ENCODE measurements around the gene CSTPP1. TPM values are rescaled to one million over a fixed set of nuclear protein-coding genes. Genes with fewer than 3 reads are reported as not detected.

Gene CSTPP1, protein sequence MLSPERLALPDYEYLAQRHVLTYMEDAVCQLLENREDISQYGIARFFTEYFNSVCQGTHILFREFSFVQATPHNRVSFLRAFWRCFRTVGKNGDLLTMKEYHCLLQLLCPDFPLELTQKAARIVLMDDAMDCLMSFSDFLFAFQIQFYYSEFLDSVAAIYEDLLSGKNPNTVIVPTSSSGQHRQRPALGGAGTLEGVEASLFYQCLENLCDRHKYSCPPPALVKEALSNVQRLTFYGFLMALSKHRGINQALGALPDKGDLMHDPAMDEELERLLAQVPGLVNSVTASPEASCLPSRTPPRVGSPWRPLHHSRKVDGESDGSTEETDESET
- 9.4 and 14.0 TPM in 2 replicates for total RNA-seq

DNA sequence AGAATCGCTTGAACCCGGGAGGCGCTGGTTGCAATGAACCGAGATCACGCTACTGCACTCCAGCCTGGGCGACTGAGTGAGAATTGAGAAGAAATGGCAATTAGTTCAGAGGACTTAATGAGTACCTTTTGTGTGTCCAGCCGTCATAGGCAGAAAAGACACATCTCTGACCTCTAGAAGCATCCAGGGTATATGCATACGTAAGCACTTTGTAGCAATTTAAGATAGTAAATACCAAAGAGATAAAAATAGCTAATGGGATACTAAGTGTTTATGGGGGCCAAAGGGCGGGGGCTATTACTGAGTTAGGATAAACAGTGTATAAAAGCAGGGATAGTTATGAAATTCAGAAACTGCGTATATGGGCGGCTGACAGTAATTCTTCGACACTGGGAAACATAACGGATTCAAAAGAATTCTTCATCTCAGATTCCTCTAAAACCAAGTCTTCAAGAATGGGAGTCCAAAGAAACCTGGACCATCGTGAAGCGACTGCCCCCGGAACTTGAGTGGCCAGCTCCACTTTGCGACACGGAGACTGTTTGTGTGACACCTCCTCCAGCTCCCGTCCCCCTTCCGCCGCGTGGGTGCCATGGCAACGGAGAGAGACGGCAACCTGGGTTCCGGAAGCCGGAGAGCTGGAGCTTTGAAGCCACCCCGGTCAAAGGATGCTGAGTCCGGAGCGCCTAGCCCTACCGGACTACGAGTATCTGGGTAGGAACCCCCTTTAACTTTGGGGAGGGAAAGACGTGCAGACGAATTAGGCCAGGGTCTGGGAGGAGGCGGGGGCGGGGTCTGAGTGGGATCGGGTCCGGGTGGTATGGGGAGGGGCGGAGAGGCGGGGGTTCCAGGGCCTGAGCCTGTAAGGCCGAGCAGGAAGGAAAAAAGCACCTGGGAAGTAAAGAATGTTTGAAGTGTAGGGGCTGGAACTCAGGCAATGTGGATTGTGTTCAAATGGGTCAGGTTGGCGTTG lies at the start of gene CSTPP1:
TSS of gene CSTPP1 (plus strand) at position 624 of the 973 bp plus-strand sequence. CDS start at position 669, 45 bp downstream.
- peak; percentile 84 to 87 for DNase-seq (ENCODE audit: low read depth in 2 of 2)

DNA sequence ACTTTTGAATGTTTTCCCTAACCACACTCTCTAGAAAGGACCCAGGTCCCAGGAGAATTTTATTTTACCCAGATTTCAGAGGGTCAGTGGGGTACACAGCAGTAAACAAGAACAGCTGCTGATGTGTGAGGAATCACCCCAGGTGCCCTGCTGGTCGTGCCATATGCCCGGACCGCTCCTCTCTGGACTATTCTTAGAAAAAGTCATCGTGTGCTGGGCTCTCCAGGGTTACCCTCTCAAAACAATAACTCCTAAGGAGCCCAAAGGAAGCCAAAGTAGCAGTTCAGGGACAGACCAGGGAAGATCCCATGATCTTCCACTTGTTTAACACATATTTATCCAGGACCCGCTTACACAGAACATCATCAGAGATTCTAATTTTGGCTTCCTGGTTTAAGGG lies 47.9 kb upstream of the CSTPP1 start:
- no peak for DNase-seq (ENCODE audit: low read depth in 2 of 2)

DNA sequence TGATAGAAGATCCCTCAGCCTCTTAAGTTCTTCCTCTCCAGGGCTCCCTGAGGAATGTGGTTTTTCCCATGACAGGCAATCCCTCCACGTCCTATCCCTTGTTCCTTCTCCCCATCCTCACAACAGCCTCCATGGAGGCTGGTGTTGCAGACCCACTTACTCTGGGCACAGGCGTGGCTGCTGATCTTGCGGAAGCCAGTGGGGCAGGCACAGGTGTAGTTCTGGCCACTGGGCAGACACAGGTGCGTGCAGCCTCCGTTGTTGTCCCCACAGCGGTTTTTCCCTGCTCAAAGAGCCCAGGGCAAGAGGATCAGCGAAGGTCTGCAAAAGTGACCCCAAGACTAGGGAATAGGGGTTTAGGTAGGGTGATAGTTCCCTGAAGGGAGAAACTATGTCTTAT lies 47.3 kb upstream of the CSTPP1 start:
- DNase-seq (ENCODE audit: low read depth in 2 of 2) = no peak

DNA sequence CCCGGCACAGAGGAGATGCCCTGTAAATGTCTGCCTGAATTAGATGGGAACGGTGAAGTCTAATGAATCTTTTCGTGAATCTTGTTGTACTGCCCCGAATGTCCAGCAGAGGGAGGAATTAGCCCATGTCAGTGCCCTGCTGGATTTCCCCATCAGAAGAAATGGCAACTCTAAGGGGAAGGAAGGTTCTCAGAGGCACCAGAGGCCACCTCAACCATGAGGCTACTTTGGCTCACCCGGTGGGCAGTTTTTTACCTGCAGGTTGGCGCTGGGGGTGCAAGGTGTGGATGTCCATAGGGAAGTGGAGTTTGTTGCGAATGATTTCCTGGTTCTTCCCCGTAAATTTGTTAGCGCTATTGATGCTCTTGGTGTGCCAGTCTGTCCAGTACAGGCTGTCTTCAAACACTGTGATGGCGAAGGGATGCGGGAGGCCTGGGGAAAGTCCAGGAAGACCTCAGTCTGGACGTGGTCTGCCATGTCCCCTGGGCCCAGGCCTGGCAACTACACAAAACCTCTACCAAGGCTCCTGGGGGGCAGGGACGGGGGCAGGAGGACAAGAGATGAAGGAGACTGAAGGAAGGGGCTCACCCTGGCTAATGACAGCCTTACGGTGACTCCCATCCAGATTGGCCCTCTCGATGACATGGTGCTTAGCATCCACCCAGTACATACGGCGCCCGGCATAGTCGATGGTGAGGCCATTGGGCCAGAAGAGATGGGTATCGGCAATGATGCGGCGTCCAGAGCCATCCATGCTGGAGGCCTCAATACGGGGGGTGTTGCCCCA lies 46.7 kb upstream of the CSTPP1 start:
- DNase-seq (ENCODE audit: low read depth in 2 of 2) = peak; percentile 50 to 75

DNA sequence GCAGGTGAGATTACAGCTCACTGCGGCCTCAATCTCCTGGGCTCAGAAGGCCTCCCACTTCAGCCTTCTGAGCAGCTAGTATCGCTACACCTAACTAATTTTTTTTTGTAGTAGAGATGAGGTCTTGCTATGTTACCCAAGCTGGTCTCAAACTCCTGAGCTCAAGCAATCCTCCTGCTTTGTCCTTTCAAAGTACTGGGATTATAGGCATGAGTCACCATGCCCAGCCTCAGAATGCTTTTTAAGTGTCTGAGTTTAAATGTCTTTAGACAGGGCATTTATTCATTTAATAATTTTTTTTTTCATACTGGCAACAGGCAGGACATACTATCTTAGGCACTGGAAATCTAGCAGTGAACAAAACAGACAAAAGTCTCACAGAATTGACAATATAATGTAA lies 45.9 kb upstream of the CSTPP1 start:
- no peak for DNase-seq (ENCODE audit: low read depth in 2 of 2)

DNA sequence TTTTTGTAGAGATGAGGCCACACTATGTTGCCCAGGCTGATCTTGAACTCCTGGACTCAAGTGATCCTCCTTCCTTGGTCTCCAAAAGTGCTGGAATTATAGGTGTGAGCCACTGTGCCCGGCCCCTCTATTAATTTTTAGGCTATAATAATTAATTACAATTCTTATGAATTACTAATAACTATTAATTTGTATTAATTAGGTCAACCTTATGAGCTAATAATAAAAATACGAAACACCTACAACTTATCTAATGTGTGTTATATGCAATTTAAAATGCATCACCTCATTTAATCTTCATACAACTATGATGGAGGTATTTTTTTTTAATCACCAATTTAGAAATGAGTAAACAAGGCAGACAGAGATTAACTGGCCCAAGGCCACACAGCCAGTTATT lies 44.5 kb upstream of the CSTPP1 start:
- no peak for DNase-seq (ENCODE audit: low read depth in 2 of 2)

DNA sequence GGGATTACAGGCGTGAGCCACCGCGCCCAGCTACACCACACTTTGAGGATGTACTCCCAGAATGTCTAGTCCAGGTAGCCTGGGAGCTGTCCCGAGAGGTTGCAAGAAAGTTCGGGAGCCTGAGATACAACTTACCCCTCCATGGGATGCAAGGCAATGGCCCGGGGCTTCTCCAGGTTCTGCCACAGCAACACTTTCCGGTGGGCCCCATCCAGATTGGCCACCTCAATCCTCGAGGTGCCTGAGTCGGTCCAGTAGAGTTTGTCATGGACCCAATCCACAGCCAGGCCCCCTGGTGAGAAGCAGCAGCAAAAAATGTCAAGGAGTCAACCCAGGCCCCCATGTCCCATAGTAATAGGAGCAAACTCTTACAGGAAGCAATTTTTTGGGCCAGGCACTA lies 43.7 kb upstream of the CSTPP1 start:
- DNase-seq (ENCODE audit: low read depth in 2 of 2) = no peak

DNA sequence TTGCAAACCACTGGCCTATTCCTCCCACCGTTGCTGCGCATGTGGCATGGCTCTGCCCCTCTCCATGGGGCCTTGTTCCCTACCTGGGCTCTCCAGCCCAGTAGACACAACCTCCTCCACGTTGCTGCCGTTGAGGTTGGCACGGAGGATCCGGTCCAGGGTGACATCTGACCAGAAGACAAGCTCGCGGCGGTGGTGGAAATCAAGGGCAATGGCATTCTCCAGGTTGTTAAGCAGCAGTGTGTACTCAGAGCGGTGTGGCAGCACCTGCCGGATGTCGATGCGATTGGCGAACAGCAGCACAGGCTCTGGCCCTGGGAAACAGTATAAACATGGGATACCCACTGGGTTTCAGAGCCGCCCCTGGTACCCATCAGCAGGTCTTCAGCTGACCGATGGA lies 42.1 kb upstream of the CSTPP1 start:
- no peak for DNase-seq (ENCODE audit: low read depth in 2 of 2)

DNA sequence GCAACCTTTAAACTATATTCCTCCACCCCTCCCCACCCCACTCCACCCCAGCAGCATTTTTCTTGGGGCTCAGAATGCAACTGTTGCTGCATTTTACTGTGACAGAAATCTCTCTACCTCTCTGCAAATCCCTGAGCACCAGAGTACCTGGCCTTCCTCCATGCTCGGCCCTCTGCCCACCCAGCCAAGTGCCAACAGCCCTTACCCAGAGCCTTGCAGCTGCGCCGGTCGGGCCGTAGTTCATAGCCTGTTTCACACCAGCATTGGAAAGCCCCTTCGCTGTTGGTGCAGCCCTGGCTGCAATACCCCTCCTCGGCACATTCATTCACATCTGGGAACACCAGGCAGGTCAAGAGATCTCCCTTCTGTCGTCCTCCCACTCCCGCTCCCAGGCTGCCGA lies 41.6 kb upstream of the CSTPP1 start:
- DNase-seq (ENCODE audit: low read depth in 2 of 2) = no peak

DNA sequence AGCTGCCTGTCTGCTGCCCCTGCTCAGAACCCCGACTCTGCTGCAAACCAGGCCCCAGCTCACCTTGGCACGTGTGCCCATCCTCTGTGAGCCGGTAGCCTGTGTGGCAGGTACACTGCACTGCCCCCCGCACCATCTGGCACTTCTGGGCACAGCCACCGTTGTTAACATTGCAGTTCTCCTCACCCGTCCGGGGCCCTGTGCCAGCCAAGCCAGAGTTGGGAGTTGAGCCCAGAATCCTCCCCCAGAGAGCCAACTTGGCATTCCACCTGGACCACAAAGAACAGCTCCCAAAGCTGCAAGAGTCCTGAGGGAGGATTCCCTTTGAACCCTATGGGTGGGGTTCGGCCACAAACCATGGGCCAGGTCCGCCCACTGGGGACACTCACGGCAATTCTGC lies 40.7 kb upstream of the CSTPP1 start:
- no peak for DNase-seq (ENCODE audit: low read depth in 2 of 2)

DNA sequence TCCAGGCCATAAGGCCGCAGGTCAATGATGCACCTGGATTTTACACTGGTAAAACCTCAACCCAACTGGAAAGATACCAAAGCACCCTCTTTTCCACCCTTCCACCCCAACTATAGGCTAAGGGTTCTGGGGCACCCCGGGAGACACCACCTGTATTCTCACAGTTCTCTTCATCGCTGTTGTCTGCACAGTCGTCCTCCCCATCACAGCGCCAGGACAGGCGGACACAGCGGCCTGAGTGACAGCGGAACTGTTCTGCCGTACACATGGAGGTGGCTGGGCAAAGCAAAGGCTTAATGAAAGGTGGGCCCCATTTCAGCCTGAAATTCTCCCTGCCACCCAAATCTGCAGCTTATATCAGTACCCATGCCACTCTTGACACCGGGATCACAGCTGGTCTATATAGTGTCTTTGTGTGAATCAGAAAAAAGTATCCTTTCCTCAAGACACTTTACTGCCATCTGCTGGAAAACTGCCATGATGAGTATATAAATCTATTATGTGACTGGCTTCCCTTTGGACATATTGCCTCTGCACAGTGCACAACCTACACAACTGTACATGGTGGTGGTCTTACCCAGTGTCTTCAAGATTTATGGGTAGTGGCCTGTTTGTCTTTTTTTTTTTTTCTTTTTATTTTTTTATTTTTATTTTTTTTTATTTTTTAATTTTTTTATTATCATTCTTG lies 39.7 kb upstream of the CSTPP1 start:
- peak in 1 of 2 donors; percentile 54 for DNase-seq (ENCODE audit: low read depth in 2 of 2)

DNA sequence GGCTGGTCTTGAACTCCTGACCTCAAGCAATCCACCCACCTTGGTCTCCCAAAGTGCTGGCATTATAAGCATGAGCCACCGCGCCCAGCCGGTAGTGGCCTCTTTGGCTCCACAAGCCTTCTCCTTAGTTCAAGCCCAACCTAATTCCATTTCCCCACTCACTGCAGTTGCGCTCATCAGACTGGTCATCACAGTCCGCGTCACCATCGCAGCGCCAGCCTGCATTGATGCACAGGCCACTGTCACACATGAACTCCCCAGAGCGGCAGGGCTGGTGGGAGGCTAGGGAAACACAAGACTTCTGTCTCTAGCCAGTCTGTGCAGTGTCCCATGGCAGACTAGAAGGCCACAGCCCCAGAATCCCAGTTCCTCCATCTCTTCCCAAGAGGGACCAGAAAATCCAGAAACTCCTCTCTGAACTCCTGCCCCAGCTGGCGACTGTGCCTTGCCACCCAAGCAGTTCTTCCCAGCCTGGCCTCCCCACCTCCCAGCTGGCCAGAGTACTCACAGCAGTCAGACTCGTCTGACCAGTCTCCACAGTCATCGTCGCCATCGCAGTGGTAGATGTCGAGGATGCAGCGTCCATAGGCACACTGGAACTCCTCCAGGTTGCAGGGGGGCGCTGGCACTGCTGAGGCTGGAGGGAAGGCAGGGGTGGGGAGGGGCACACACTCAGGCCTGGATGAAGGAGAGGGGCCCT lies 38.0 kb upstream of the CSTPP1 start:
- DNase-seq (ENCODE audit: low read depth in 2 of 2) = no peak

DNA sequence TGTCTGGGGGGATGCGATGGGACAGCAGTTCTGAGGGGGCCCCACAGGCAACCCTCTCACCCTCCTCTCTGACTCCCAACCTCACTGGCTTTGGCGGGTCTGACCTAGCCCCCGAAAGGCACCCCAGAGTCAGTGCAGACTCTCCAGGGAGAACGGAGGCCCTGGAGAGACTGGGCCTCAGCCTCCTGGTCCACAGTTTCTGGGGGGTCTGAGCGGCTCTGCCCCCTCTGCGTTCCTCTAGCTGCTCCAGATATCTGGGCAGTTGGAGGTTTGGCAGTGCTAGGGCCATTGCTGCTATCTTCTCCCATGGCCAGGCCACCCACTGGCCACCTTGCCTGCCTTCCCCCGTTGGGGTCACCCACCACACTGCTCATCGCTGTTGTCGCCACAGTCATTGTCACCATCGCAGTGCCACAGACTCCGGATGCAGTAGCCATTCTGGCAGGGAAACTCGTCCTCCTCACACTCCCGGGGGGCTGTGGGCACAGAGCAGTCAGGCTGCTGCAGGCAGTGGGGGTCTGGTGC lies 37.0 kb upstream of the CSTPP1 start:
- DNase-seq (ENCODE audit: low read depth in 2 of 2) = no peak

DNA sequence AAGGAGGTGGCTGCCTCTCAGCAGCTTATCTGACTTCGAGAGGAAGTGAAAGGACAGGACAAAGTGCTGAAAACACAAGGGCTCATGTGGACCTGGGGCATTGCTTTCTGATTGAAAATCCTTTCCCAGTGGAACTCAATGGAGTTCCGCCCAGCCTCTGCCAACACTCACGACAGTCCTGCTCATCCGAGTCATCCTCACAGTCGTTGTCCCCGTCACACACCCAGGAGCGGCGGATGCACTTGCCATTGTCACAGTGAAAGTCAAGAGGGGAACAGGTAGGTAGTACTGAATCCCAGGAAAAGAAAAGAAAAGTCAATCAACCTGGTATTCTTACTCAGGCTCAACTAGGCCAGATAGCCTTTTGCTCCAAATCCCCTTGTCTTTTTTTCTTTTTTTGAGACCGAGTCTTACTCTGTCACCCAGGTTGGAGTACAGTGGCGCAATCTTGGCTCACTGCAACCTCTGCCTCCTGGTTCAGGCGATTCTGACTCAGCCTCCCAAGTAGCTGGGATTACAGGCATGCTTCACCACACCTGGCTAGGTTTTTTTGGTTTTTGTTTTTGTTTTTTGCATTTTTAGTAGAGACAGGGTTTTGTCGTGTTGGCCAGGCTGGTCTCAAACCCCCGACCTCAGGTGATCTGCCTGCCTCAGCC lies 36.3 kb upstream of the CSTPP1 start:
- no peak for DNase-seq (ENCODE audit: low read depth in 2 of 2)

DNA sequence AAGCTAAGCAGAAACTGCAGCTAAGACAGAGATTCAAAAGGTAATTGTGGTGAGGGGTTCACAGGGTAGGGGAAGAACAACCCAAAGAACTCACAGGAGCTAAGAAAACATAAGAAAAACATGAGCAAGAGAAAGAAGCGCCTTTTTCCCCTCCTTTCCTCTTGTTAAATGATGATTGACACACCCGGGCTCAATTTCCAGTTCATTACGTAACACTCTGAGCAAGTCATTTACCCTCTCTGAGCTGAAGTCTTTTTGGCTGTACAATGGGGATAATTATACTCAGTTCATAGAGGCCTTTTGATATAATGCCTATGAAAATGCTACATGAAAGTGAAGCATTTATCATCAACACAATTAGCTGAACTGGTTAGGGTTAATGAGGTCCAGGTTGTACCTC lies 35.4 kb upstream of the CSTPP1 start:
- DNase-seq (ENCODE audit: low read depth in 2 of 2) = no peak

DNA sequence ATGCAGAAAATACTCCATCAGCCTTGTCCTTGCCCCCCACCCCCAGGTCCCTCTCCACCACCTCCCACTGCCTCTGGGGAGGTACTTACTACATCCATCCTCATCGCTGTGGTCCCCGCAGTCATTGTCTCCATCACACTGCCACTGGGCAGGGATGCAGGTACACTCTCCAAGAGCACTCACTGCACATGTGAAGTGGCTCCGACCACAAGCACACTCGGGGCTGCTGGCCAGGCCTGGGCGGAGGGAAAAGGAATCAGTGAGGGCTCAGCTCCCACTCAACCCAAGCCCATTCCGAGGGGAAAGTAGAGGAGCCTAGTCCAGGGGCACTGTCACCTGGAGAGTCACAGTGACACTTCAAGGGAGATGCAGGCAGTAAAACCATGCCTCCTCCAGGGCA lies 33.9 kb upstream of the CSTPP1 start:
- DNase-seq (ENCODE audit: low read depth in 2 of 2) = no peak

DNA sequence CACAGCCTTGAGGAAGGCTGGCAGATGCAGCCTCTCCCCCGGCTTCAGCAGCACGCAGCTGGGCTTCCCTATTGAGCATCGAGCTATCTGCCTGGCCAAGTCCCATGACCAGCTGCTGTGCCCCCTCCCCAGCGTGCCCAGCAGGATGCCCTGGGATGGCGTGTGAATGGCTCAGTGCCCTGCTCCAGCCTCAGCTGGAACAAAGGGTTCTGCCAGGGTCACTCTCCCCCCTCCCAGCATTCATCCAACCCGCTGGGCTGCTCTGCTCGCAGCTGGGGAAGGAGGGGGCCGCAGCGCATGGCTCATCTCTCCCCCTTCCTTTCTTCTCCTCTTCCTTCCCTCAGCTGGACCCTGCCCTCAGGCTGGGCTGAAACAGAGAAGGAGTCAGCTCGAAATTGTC lies 32.7 kb upstream of the CSTPP1 start:
- DNase-seq (ENCODE audit: low read depth in 2 of 2) = no peak

DNA sequence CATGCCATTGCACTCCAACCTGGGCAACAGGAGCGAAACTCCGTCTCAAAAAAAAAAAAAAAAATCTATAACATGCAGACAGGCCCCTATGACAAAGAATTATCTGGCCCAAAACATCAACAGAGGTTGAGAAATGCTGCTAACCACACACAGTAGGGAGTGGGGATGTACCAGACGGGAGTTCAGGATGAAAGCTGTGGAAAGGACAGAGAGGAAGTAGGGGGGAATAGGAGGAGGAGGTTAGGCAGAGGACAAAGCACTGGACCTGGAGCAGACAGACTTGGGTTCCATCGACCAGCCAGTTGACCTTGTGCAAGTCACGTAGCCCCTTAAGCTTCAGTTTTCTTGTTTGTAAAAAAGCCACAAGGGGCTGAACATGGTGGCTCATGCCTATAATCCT lies 30.8 kb upstream of the CSTPP1 start:
- DNase-seq (ENCODE audit: low read depth in 2 of 2) = no peak

DNA sequence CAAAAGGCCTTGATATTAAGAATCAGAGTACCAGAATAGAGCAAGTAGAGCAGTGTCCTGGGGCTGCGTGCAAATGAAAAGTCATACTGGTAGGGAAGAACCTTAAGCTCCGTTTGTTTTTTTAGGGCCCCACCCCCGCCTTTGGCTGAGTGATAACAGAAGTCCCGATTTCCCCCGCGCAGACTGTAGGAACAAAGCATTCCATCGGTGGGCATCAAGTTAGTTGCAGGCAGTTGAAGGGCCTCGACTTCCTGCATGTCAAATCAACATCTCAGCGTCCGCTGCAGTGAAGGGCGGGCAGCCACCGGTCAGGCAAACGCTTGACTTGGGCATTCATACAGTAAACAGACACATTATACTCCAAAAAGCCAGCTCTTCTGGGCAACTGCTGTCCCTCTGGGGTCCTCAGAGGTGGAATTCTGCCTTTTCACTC lies 29.9 kb upstream of the CSTPP1 start:
- DNase-seq (ENCODE audit: low read depth in 2 of 2) = peak in 1 of 2 donors; percentile 56

DNA sequence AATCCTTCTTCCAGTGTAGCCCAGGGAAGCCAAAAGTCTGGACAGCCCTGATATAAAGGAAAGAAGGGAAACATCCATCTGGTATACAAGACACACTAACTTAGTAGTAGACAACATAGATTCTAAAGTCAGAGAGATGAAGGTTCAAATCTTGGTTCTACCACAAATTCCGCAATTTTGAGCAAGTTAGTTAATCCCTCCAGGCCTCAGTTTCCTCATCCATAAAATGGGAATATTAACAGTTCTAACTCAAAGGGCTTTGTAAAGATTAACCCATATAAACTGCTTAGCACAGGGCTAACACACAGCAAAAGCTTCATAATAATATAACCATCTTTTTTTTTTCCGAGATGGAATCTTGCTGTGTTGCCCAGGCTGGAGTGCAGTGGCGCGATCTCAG lies 29.0 kb upstream of the CSTPP1 start:
- DNase-seq (ENCODE audit: low read depth in 2 of 2) = no peak

Data from dermis microvascular lymphatic vessel endothelial cell (primary cell).